A673 (cell line): ENCODE measurements around the gene TSSK6.

ENCODE experiments used
- EZH2 ChIP-seq: fragments of 200-600 bp; sonication (generic); IDR thresholded peaks from 2 replicates; pipeline ENCODE4 v1.6.1; 2017; ENCODE audit warnings: borderline replicate concordance, low read depth, mild to moderate bottlenecking, mixed read lengths, antibody characterized with exemption, low read length; ENCODE audit not compliant: poor library complexity, severe bottlenecking
- TF ChIP-seq, protein P1 (sequence below): fragments of 300-800, 200-600 bp; sonication (generic); conservative IDR thresholded peaks from 2 replicates; pipeline ENCODE4 v1.5.1; 2017; ENCODE audit warnings: low read depth, mild to moderate bottlenecking, antibody characterized with exemption, low read length, moderate library complexity, mixed read lengths

DNA sequence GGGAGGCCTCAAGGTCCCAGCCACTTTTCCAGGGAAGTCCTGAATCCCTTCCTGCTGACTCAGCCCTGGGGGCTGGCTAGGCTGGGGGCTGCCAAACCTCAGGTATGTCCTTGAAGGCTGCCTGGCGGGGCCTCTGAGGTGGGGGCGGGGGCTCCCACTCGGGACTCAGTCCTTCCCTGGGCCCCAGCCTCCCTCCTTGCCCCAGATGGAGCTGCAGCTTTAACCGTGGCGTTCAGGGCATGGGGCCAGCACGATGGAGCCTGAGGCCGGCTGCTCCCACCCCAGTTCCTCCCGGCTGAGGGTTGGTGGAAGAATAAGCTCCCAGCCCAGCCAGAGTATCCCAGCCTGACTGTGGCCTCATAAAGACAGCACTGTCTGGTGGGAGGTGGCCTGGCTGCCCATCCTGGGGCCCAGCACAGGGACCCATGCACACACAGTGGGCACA, 35.2 kb upstream of the TSSK6 start:
- TF ChIP-seq, protein P1, sequence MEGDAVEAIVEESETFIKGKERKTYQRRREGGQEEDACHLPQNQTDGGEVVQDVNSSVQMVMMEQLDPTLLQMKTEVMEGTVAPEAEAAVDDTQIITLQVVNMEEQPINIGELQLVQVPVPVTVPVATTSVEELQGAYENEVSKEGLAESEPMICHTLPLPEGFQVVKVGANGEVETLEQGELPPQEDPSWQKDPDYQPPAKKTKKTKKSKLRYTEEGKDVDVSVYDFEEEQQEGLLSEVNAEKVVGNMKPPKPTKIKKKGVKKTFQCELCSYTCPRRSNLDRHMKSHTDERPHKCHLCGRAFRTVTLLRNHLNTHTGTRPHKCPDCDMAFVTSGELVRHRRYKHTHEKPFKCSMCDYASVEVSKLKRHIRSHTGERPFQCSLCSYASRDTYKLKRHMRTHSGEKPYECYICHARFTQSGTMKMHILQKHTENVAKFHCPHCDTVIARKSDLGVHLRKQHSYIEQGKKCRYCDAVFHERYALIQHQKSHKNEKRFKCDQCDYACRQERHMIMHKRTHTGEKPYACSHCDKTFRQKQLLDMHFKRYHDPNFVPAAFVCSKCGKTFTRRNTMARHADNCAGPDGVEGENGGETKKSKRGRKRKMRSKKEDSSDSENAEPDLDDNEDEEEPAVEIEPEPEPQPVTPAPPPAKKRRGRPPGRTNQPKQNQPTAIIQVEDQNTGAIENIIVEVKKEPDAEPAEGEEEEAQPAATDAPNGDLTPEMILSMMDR = no peak
- no peak for TF ChIP-seq EZH2
